ENCODE measurements around the gene UIMC1.

- TF ChIP-seq, protein P1, sequence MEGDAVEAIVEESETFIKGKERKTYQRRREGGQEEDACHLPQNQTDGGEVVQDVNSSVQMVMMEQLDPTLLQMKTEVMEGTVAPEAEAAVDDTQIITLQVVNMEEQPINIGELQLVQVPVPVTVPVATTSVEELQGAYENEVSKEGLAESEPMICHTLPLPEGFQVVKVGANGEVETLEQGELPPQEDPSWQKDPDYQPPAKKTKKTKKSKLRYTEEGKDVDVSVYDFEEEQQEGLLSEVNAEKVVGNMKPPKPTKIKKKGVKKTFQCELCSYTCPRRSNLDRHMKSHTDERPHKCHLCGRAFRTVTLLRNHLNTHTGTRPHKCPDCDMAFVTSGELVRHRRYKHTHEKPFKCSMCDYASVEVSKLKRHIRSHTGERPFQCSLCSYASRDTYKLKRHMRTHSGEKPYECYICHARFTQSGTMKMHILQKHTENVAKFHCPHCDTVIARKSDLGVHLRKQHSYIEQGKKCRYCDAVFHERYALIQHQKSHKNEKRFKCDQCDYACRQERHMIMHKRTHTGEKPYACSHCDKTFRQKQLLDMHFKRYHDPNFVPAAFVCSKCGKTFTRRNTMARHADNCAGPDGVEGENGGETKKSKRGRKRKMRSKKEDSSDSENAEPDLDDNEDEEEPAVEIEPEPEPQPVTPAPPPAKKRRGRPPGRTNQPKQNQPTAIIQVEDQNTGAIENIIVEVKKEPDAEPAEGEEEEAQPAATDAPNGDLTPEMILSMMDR (IDR thresholded peaks at IDR 0.05), result no peak
- TF ChIP-seq POLR2A (IDR thresholded peaks at IDR 0.05), result no peak
These were observed 25.8 kb downstream of the UIMC1 start for GRCh38 chr5:176980818-176981217.

Data from tibial nerve (tissue), 3 donors.